GM12891 (cell line): ENCODE results near the gene ELL3.

Experiments
- PAX5 ChIP-seq: IDR thresholded peaks from 2 replicates; pipeline ENCODE4 v1.6.1; 2011; ENCODE audit warnings: low read length, moderate library complexity, mild to moderate bottlenecking; ENCODE audit not compliant: insufficient read depth, severe bottlenecking
- POLR2A ChIP-seq: IDR thresholded peaks from 2 replicates; pipeline ENCODE4 v1.6.1; 2011; ENCODE audit warnings: low read depth, low read length, control low read depth
- POLR2AphosphoS5 ChIP-seq: IDR thresholded peaks from 2 replicates; pipeline ENCODE4 v1.6.1; 2011; ENCODE audit warnings: low read depth, low read length, control low read depth
- POU2F2 ChIP-seq: IDR thresholded peaks from 2 replicates; pipeline ENCODE4 v1.6.1; 2011; ENCODE audit warnings: low read depth, mild to moderate bottlenecking, control low read depth, low read length, moderate library complexity
- SPI1 ChIP-seq: IDR thresholded peaks from 2 replicates; pipeline ENCODE4 v1.6.1; 2011; ENCODE audit warnings: low read depth, low read length, control low read depth
- TAF1 ChIP-seq: IDR thresholded peaks from 2 replicates; pipeline ENCODE4 v1.6.1; 2011; ENCODE audit warnings: low read depth, low read length, control low read depth

DNA sequence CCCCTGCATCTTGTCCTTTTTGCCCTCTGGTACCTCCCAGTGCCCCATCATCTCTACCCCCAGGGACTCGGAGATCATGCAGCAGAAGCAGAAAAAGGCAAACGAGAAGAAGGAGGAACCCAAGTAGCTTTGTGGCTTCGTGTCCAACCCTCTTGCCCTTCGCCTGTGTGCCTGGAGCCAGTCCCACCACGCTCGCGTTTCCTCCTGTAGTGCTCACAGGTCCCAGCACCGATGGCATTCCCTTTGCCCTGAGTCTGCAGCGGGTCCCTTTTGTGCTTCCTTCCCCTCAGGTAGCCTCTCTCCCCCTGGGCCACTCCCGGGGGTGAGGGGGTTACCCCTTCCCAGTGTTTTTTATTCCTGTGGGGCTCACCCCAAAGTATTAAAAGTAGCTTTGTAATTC, 16.9 kb upstream of the ELL3 start:
- TF ChIP-seq POLR2A (no peak), PAX5 (no peak), POLR2AphosphoS5 (no peak), TAF1 (no peak), SPI1 (no peak), POU2F2 (no peak)
